SK-N-SH (cell line): ENCODE data around the gene NTPCR. TPM values are rescaled to one million over a fixed set of nuclear protein-coding genes. Genes with fewer than 3 reads are reported as not detected.

Experiments
- CTCF ChIA-PET: fragments of 300-600, 350-600 bp; formaldehyde crosslinking; extraction: SDS; loops from one replicate; lab custom pipeline; 2021; lab: Yijun Ruan, JAX
- POLR2A ChIA-PET: fragments of 350-600 bp; sonication (Branson Sonifier 250); formaldehyde crosslinking; extraction: SDS; loops from one replicate; lab custom pipeline; 2020; ENCODE audit warnings: antibody characterized with exemption, inconsistent platforms; lab: Yijun Ruan, JAX
- DNase-seq: peaks from one replicate; pipeline ENCODE4 v3.0.0; 2012
- H2AFZ ChIP-seq: fragments of 200-600 bp; sonication (generic); 2 replicates; pipeline ENCODE4 v1.8.1; 2016; ENCODE audit warnings: antibody characterized with exemption, mild to moderate bottlenecking, low read depth
- H3F3A ChIP-seq: fragments of 200-600 bp; sonication (generic); replicated peaks from 2 replicates; pipeline ENCODE3; 2016; ENCODE audit warnings: antibody characterized with exemption, mild to moderate bottlenecking; ENCODE audit not compliant: insufficient read depth
- H3K27ac ChIP-seq, 2 experiments: fragments of 200-500 bp in 1 of 2; fragments of 200-600 bp in 1 of 2; sonication (Bioruptor generic) in 1 of 2; sonication (generic), shearing (Covaris generic) in 1 of 2; 2 replicates each; pipeline versions ENCODE4 v1.5.1 to v1.6.1; 2014 to 2016; ENCODE audit warnings: low read depth in 2 of 2, inconsistent platforms in 1 of 2, low read length in 1 of 2, mild to moderate bottlenecking in 1 of 2, mixed read lengths in 1 of 2
- H3K27me3 ChIP-seq: fragments of 200-600 bp; sonication (generic), shearing (Covaris generic); 2 replicates; pipeline ENCODE4 v1.6.1; 2016; ENCODE audit warnings: mixed run types; ENCODE audit not compliant: insufficient read depth
- H3K36me3 ChIP-seq, 2 experiments: fragments of 200-500 bp in 1 of 2; fragments of 200-600 bp in 1 of 2; sonication (Bioruptor generic) in 1 of 2; sonication (generic) in 1 of 2; replicated peaks in 1 of 2; 2 replicates each; pipeline versions ENCODE3 to v1.5.1; 2014 to 2016; ENCODE audit warnings: low read length in 1 of 2, mild to moderate bottlenecking in 1 of 2; ENCODE audit not compliant: insufficient read depth in 2 of 2, control insufficient read depth in 1 of 2
- H3K4me1 ChIP-seq, 2 experiments: fragments of 200-500 bp in 1 of 2; fragments of 200-600 bp in 1 of 2; sonication (Bioruptor generic) in 1 of 2; sonication (generic), shearing (Covaris generic) in 1 of 2; 2 replicates each; pipeline versions ENCODE4 v1.5.1 to v1.6.1; 2014 to 2016; ENCODE audit warnings: low read depth in 1 of 2, low read length in 1 of 2, mixed run types in 1 of 2; ENCODE audit not compliant: insufficient read depth in 2 of 2, control insufficient read depth in 1 of 2
- H3K4me2 ChIP-seq: fragments of 200-600 bp; sonication (generic), shearing (Covaris generic); 2 replicates; pipeline ENCODE4 v1.6.1; 2017; ENCODE audit warnings: mixed run types
- H3K4me3 ChIP-seq, 2 experiments: fragments of 200-500 bp in 1 of 2; fragments of 200-600 bp in 1 of 2; sonication (Bioruptor generic) in 1 of 2; sonication (generic), shearing (Covaris generic) in 1 of 2; 2 replicates each; pipeline versions ENCODE4 v1.5.1 to v1.8.1; 2014 to 2016; ENCODE audit warnings: low read depth in 2 of 2, inconsistent platforms in 1 of 2, low read length in 1 of 2, mild to moderate bottlenecking in 1 of 2, mixed read lengths in 1 of 2, moderate library complexity in 1 of 2
- H3K79me2 ChIP-seq: fragments of 200-600 bp; sonication (generic); 2 replicates; pipeline ENCODE4 v1.8.1; 2017; ENCODE audit warnings: mild to moderate bottlenecking; ENCODE audit not compliant: insufficient read depth
- H3K9ac ChIP-seq: fragments of 200-600 bp; sonication (generic); 2 replicates; pipeline ENCODE4 v1.6.1; 2017; ENCODE audit warnings: mixed run types
- H3K9me2 ChIP-seq: fragments of 200-600 bp; sonication (generic); 2 replicates; pipeline ENCODE4 v1.6.1; 2017; ENCODE audit warnings: mixed run types
- H3K9me3 ChIP-seq: fragments of 200-600 bp; sonication (generic); 2 replicates; pipeline ENCODE4 v1.6.1; 2017; ENCODE audit warnings: mixed run types, mild to moderate bottlenecking, moderate library complexity
- H4K20me1 ChIP-seq: fragments of 200-600 bp; sonication (generic); 2 replicates; pipeline ENCODE4 v1.6.1; 2017; ENCODE audit warnings: mild to moderate bottlenecking, mixed run types; ENCODE audit not compliant: insufficient read depth
- CTCF ChIP-seq: fragments of 200-600 bp; sonication (generic); IDR thresholded peaks from 2 replicates; pipeline ENCODE4 v1.6.1; 2017; ENCODE audit warnings: antibody characterized with exemption, mild to moderate bottlenecking, moderate library complexity
- ELF1 ChIP-seq: IDR thresholded peaks from 2 replicates; pipeline ENCODE4 v1.4.0; 2012
- EP300 ChIP-seq, 2 experiments: IDR thresholded peaks; 2 replicates each; pipeline versions ENCODE4 v1.4.0 to v1.6.1; 2012; ENCODE audit warnings: borderline replicate concordance in 1 of 2, low read depth in 1 of 2, low read length in 1 of 2
- FOSL2 ChIP-seq: IDR thresholded peaks from 2 replicates; pipeline ENCODE4 v1.4.0; 2012; ENCODE audit warnings: low read depth, mild to moderate bottlenecking, moderate library complexity, borderline replicate concordance
- FOXJ3 ChIP-seq: sonication (generic); formaldehyde crosslinking; IDR thresholded peaks from 2 replicates; pipeline ENCODE4 v1.5.1; 2020; ENCODE audit warnings: mild to moderate bottlenecking, missing genetic modification reagents
- JUND ChIP-seq: IDR thresholded peaks from 2 replicates; pipeline ENCODE4 v1.4.0; 2012
- NFIC ChIP-seq: IDR thresholded peaks from 2 replicates; pipeline ENCODE4 v1.4.0; 2012; ENCODE audit warnings: borderline replicate concordance
- RCOR1 ChIP-seq: fragments of 150-350 bp; IDR thresholded peaks from 2 replicates; pipeline ENCODE4 v1.6.1; 2017; ENCODE audit warnings: antibody characterized with exemption, low read length
- REST ChIP-seq: IDR thresholded peaks from 2 replicates; pipeline ENCODE4 v1.6.1; 2012; ENCODE audit warnings: mild to moderate bottlenecking, low read depth, low read length, moderate library complexity
- SMC3 ChIP-seq: IDR thresholded peaks from 2 replicates; pipeline ENCODE4 v1.6.1; 2012; ENCODE audit warnings: low read depth, low read length, improper control_type of control experiment
- TAF1 ChIP-seq: IDR thresholded peaks from 2 replicates; pipeline ENCODE4 v1.6.1; 2012; ENCODE audit warnings: low read depth, mild to moderate bottlenecking, low read length, moderate library complexity, borderline replicate concordance
- USF1 ChIP-seq: IDR thresholded peaks from 2 replicates; pipeline ENCODE4 v1.4.0; 2012; ENCODE audit warnings: low read depth, borderline replicate concordance
- USF2 ChIP-seq: fragments of 150-350 bp; IDR thresholded peaks from 2 replicates; pipeline ENCODE4 v1.6.1; 2017; ENCODE audit warnings: antibody characterized with exemption, low read length, low read depth, borderline replicate concordance
- YY1 ChIP-seq: IDR thresholded peaks from 2 replicates; pipeline ENCODE4 v1.4.0; 2012; ENCODE audit warnings: low read depth, mild to moderate bottlenecking
- ZBTB33 ChIP-seq: IDR thresholded peaks from 2 replicates; pipeline ENCODE4 v1.4.0; 2012; ENCODE audit warnings: low read depth, borderline replicate concordance
- WGBS: methylation state at CpG from one replicate; pipeline ENCODE4 v1.1.6; 2017; ENCODE audit warnings: low lambda C conversion rate; 5-methylcytosine and 5-hydroxymethylcytosine counted together
- polyA plus RNA-seq, 3 experiments: library from polyadenylated mRNA; depleted of rRNA; stranded (reverse); fragments of >200 nt; gene quantifications; 2 replicates each; pipeline ENCODE4 v1.2.3, GENCODE V29; 2012

Gene NTPCR
- polyA plus RNA-seq, 1 of the 3 experiments (the other 2 are of a cell fraction): 20.8 TPM

GRCh38 chr1:233031521-233031920 lies 81.1 kb downstream of the NTPCR start:
- no peak overlapping the region for H3K9ac ChIP-seq
- 0 out of 2 replicates have a peak, but pooled peaks cover 5% of the 10 kb centered on the region for H3K9me2 ChIP-seq
- H4K20me1 ChIP-seq: no peaks in the 10 kb centered on the region
- no peak overlapping the region for H3K27ac ChIP-seq
- H3K4me3 ChIP-seq: no peak overlapping the region
- no peak overlapping the region for H3K4me2 ChIP-seq
- no peaks in the 10 kb centered on the region for H3K27me3 ChIP-seq
- H3K4me1 ChIP-seq: no peaks in the 10 kb centered on the region; a peak in 1 of 4 replicates
- H3K36me3 ChIP-seq: no peaks in the 10 kb centered on the region
- 82% methylated on average over 3 of the region's 3 CpGs for WGBS
- H3K9me3 ChIP-seq: no peaks in the 10 kb centered on the region
- H3F3A ChIP-seq: no peaks in the 10 kb centered on the region
- no peak for DNase-seq
- no peak overlapping the region for H2AFZ ChIP-seq
- no peak for TF ChIP-seq RCOR1
- no peak for TF ChIP-seq CTCF
- no peak for TF ChIP-seq REST
- TF ChIP-seq SMC3: no peak
- no peak for TF ChIP-seq USF1
- no peak for TF ChIP-seq EP300 (IDR thresholded peaks at IDR 0.05; ENCODE audit: borderline replicate concordance in 1 of 2, low read depth in 1 of 2, low read length in 1 of 2)
- TF ChIP-seq JUND: no peak
- no peak for TF ChIP-seq USF2
- no peak for TF ChIP-seq TAF1
- TF ChIP-seq ELF1: no peak
- TF ChIP-seq NFIC: no peak
- no peak for TF ChIP-seq ZBTB33
- no peak for TF ChIP-seq FOXJ3 (CRISPR knock-in tag)
- TF ChIP-seq FOSL2: no peak
- no peak for TF ChIP-seq YY1
- CTCF ChIA-PET: no interaction called here
- POLR2A ChIA-PET: no interaction called here
- no peaks in the 10 kb centered on the region for H3K79me2 ChIP-seq
